PC-3 (cell line): Measurements from ENCODE around the gene RFXANK. TPM values are rescaled to one million over a fixed set of nuclear protein-coding genes. Genes with fewer than 3 reads are reported as not detected.

Experiments used
- ATAC-seq: fragments of 200-7000 bp; cut with Tn5 transposase; 2 replicates; pipeline ENCODE4 v1.9.1; 2020; ENCODE audit warnings: mild to moderate bottlenecking, moderate library complexity
- BruUV-seq: library from RNA; stranded (reverse); fragments of 400-500 nt; replicated peaks from 2 replicates; lab custom pipeline; 2021; lab: Mats Ljungman, UMichigan
- CTCF ChIA-PET: fragments of 300-600 bp; sonication (Branson Sonifier 250); formaldehyde crosslinking; loops from one replicate; lab custom pipeline; 2022; ENCODE audit warnings: antibody characterized with exemption; lab: Charles Lee
- POLR2A ChIA-PET: fragments of 300-600 bp; sonication (Branson Sonifier 250); formaldehyde crosslinking; loops from one replicate; lab custom pipeline; 2022; ENCODE audit warnings: antibody characterized with exemption; ENCODE audit not compliant: unreplicated experiment; lab: Charles Lee
- DNase-seq: peaks from one replicate; pipeline ENCODE4 v3.0.0-alpha.2; 2015
- H2AFZ ChIP-seq: fragments of 300-600 bp; sonication (generic); 2 replicates; pipeline ENCODE4 v1.6.0; 2016; ENCODE audit warnings: antibody characterized with exemption, low read length
- H3F3A ChIP-seq: fragments of 300-600 bp; sonication (generic); one replicate; pipeline ENCODE4 v1.6.0; 2017; ENCODE audit warnings: antibody characterized with exemption, low read length, control low read depth, mild to moderate bottlenecking; ENCODE audit not compliant: unreplicated experiment
- H3K27ac ChIP-seq: fragments of 300-600 bp; sonication (generic); 2 replicates; pipeline ENCODE4 v1.5.1; 2016; ENCODE audit warnings: mild to moderate bottlenecking, low read length
- H3K27me3 ChIP-seq: fragments of 300-600 bp; sonication (generic); 2 replicates; pipeline ENCODE4 v1.6.1; 2016; ENCODE audit warnings: low read length, mixed read lengths
- H3K36me3 ChIP-seq: fragments of 300-600 bp; sonication (generic); 2 replicates; pipeline ENCODE4 v1.6.1; 2016; ENCODE audit warnings: low read depth, mixed run types, low read length, mixed read lengths
- H3K4me1 ChIP-seq: fragments of 300-600 bp; sonication (generic); 2 replicates; pipeline ENCODE4 v1.5.1; 2016; ENCODE audit warnings: low read length; ENCODE audit not compliant: insufficient read depth
- H3K4me2 ChIP-seq: fragments of 300-600 bp; sonication (generic); 2 replicates; pipeline ENCODE4 v1.6.0; 2016; ENCODE audit warnings: low read length
- H3K4me3 ChIP-seq: fragments of 300-600 bp; sonication (generic); 2 replicates; pipeline ENCODE4 v1.5.1; 2016; ENCODE audit warnings: mild to moderate bottlenecking, low read length, mixed read lengths
- H3K79me2 ChIP-seq: fragments of 300-600 bp; sonication (generic); 2 replicates; pipeline ENCODE4 v1.6.1; 2017; ENCODE audit warnings: low read length, mixed read lengths
- H3K9ac ChIP-seq: fragments of 300-600 bp; sonication (generic); 2 replicates; pipeline ENCODE4 v1.6.0; 2016; ENCODE audit warnings: mild to moderate bottlenecking, low read length
- H3K9me2 ChIP-seq: fragments of 300-600 bp; sonication (generic); replicated peaks from 2 replicates; pipeline ENCODE4 v1.6.1; 2016; ENCODE audit warnings: mixed run types, low read length, mixed read lengths
- H3K9me3 ChIP-seq: fragments of 300-600 bp; sonication (generic); 2 replicates; pipeline ENCODE4 v1.6.1; 2016; ENCODE audit warnings: low read length, mixed read lengths
- H4K20me1 ChIP-seq: fragments of 300-600 bp; sonication (generic); 2 replicates; pipeline ENCODE4 v1.6.1; 2016; ENCODE audit warnings: low read length, mixed read lengths
- CTCF ChIP-seq: fragments of 300-600 bp; sonication (generic); conservative IDR thresholded peaks from 2 replicates; pipeline ENCODE4 v1.5.1; 2017; ENCODE audit warnings: antibody characterized with exemption, low read depth, mild to moderate bottlenecking, low read length
- EZH2 ChIP-seq: fragments of 300-600 bp; sonication (generic); IDR thresholded peaks from one replicate; pipeline ENCODE4 v1.6.1; 2017; ENCODE audit warnings: antibody characterized with exemption, mild to moderate bottlenecking, low read length; ENCODE audit not compliant: unreplicated experiment
- EZH2phosphoT487 ChIP-seq: fragments of 300-600 bp; sonication (generic); IDR thresholded peaks from 2 replicates; pipeline ENCODE4 v1.6.1; 2018; ENCODE audit warnings: mild to moderate bottlenecking, antibody characterized with exemption, low read length, borderline replicate concordance
- intact Hi-C: fragments of 100-400 bp; cut with micrococcal nuclease; formaldehyde crosslinking; loops from 2 replicates; pipeline ENCODE4 v1.9.0; 2023
- total RNA-seq: library from RNA; depleted of rRNA; stranded (reverse); fragments of >200 nt; gene quantifications from 2 replicates; pipeline ENCODE4 v1.2.3, GENCODE V29; 2014; rRNA removed

RFXANK gene
- total RNA-seq, 1 experiment from 2014 or later: 88.5 TPM

- intact Hi-C loops: no loop called here
- DNase-seq (no peak), ATAC-seq (no peak)
- POLR2A ChIA-PET: no interaction called here
- H3K4me1 ChIP-seq: no peaks in the 10 kb centered on the region
- H3K9me2 ChIP-seq: no peaks in the 10 kb centered on the region
- TF ChIP-seq CTCF: no peak
- no peak for TF ChIP-seq EZH2phosphoT487
- TF ChIP-seq EZH2: no peak
- no peaks in the 10 kb centered on the region for H3K79me2 ChIP-seq
- no peaks in the 10 kb centered on the region for H4K20me1 ChIP-seq
- no peak overlapping the region for H3K27ac ChIP-seq
- H3K27me3 ChIP-seq: 0 out of 2 replicates have a peak, but pooled peaks cover 8% of the 10 kb centered on the region
- CTCF ChIA-PET: no interaction called here
- H3K9ac ChIP-seq: no peak overlapping the region
- no peaks in the 10 kb centered on the region for H3F3A ChIP-seq
- H3K36me3 ChIP-seq: no peaks in the 10 kb centered on the region
- no peak overlapping the region for H3K4me3 ChIP-seq
- H3K9me3 ChIP-seq: no peaks in the 10 kb centered on the region
- no peak overlapping the region for H3K4me2 ChIP-seq
- BruUV-seq: no TSS peak
- no peak overlapping the region for H2AFZ ChIP-seq
Observed at GRCh38 chr19:19250196-19250801, 58.2 kb downstream of the RFXANK start.

Other genes with a start within 250 kb of the RFXANK start
- gene SUGP2, start 158.7 kb upstream of the RFXANK start, total RNA-seq: 48.9 and 56.9 TPM in 2 replicates
- 102 and 114 TPM in 2 replicates for gene ARMC6, start 158.7 kb upstream of the RFXANK start, total RNA-seq
- gene SLC25A42, start 128.3 kb upstream of the RFXANK start, total RNA-seq: 8.0 and 8.8 TPM in 2 replicates
- 49.9 and 90.0 TPM in 2 replicates for gene TMEM161A, start 53.8 kb upstream of the RFXANK start, total RNA-seq
- gene MEF2B, start 22.0 kb upstream of the RFXANK start, total RNA-seq: 0.22 and 0.29 TPM in 2 replicates
- gene BORCS8, start 106 bp upstream of the RFXANK start, total RNA-seq: 21.9 and 33.1 TPM in 2 replicates
- gene NR2C2AP, start 11.2 kb downstream of the RFXANK start, total RNA-seq: 39.3 and 47.0 TPM in 2 replicates
- 0.15 TPM in 1 of 2 replicates, not detected in the other for gene NCAN, start 19.7 kb downstream of the RFXANK start, total RNA-seq
- not detected in 2 replicates for gene TM6SF2, start 81.0 kb downstream of the RFXANK start, total RNA-seq
- gene SUGP1, start 128.3 kb downstream of the RFXANK start, total RNA-seq: 42.1 and 44.0 TPM in 2 replicates
- gene MAU2, start 128.6 kb downstream of the RFXANK start, total RNA-seq: 32.6 and 44.2 TPM in 2 replicates
- 104 and 143 TPM in 2 replicates for gene GATAD2A, start 213.4 kb downstream of the RFXANK start, total RNA-seq